ENCODE data around the gene ZFP36L1.

The ZFP36L1 gene

DNA sequence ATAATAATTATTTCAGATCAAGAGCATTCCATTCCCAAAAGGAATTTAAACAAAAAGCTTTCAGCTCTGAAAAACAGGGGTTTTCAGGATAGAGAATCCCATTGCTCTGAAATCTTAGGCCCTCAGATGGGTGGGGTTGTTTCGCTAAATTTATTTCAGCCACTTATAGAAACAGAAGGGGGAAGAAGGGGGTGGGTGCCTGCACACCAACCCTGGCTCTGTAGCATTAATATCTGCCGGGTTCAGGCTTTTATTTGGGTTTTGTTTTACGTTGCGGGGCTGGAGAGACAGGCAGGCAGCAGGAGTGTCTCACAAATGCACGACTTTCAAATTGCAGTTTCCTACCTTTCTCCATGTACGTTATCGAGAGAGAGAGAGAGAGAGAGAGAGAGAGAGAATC is 12.5 kb upstream of the ZFP36L1 start:
- Histone ChIP-seq H3K4me3 (ENCODE audit: severe bottlenecking) (no peak overlapping the region), H3K27me3 (ENCODE audit: insufficient read depth, poor library complexity, severe bottlenecking) (no peaks in the 10 kb centered on the region), H3K9me3 (ENCODE audit: severe bottlenecking) (peaks cover 11% of the 10 kb centered on the region), H3K4me1 (ENCODE audit: insufficient read depth, poor library complexity, severe bottlenecking) (peaks cover 4% of the 10 kb centered on the region), H3K36me3 (ENCODE audit: low read depth) (no peaks in the 10 kb centered on the region), H3K27ac (ENCODE audit: poor library complexity, severe bottlenecking) (no peak overlapping the region)
- TF ChIP-seq, protein P1, sequence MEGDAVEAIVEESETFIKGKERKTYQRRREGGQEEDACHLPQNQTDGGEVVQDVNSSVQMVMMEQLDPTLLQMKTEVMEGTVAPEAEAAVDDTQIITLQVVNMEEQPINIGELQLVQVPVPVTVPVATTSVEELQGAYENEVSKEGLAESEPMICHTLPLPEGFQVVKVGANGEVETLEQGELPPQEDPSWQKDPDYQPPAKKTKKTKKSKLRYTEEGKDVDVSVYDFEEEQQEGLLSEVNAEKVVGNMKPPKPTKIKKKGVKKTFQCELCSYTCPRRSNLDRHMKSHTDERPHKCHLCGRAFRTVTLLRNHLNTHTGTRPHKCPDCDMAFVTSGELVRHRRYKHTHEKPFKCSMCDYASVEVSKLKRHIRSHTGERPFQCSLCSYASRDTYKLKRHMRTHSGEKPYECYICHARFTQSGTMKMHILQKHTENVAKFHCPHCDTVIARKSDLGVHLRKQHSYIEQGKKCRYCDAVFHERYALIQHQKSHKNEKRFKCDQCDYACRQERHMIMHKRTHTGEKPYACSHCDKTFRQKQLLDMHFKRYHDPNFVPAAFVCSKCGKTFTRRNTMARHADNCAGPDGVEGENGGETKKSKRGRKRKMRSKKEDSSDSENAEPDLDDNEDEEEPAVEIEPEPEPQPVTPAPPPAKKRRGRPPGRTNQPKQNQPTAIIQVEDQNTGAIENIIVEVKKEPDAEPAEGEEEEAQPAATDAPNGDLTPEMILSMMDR (IDR thresholded peaks at IDR 0.05; ENCODE audit: poor library complexity, severe bottlenecking) = no peak
- no peak for DNase-seq (ENCODE audit: low spot score)
- ATAC-seq (ENCODE audit: low read depth) = no peak

DNA sequence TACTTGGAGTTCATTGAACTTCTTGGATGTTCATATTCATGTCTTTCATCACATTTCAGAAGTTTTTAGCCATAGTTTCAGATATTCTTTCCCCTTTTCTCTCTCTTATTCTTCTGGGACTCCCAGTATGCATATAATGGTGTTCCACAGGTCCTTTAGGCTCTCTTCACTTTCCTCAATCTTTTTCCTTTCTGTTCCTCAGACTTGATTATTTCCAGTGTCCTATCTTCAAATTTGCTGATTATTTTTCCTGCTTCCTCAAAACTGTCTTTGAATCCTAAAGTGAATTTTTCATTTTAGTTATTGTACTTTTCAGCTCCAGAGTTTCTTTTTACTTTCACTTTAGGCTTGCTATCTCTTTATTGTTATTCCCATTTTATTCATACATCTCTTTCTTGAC is 8.8 kb upstream of the ZFP36L1 start:
- no peak for ATAC-seq (ENCODE audit: low read depth)
- no peaks in the 10 kb centered on the region for H3K27me3 ChIP-seq (ENCODE audit: insufficient read depth, poor library complexity, severe bottlenecking)
- DNase-seq (ENCODE audit: low spot score) = no peak
- H3K27ac ChIP-seq (ENCODE audit: poor library complexity, severe bottlenecking) = no peak overlapping the region
- no peaks in the 10 kb centered on the region for H3K36me3 ChIP-seq (ENCODE audit: low read depth)
- TF ChIP-seq, protein P1 (IDR thresholded peaks at IDR 0.05; ENCODE audit: poor library complexity, severe bottlenecking) = no peak
- H3K4me1 ChIP-seq (ENCODE audit: insufficient read depth, poor library complexity, severe bottlenecking) = peaks cover 9% of the 10 kb centered on the region
- no peak overlapping the region for H3K4me3 ChIP-seq (ENCODE audit: severe bottlenecking)
- peaks cover 11% of the 10 kb centered on the region for H3K9me3 ChIP-seq (ENCODE audit: severe bottlenecking)

GRCh38 chr14:68800953-68801352 is 8.1 kb upstream of the ZFP36L1 start:
- peaks cover 9% of the 10 kb centered on the region for H3K4me1 ChIP-seq (ENCODE audit: insufficient read depth, poor library complexity, severe bottlenecking)
- no peak overlapping the region for H3K4me3 ChIP-seq (ENCODE audit: severe bottlenecking)
- H3K27me3 ChIP-seq (ENCODE audit: insufficient read depth, poor library complexity, severe bottlenecking) = no peaks in the 10 kb centered on the region
- no peaks in the 10 kb centered on the region for H3K36me3 ChIP-seq (ENCODE audit: low read depth)
- no peak for DNase-seq (ENCODE audit: low spot score)
- H3K9me3 ChIP-seq (ENCODE audit: severe bottlenecking) = peaks cover 11% of the 10 kb centered on the region
- peak overlapping the region; percentile 9 for H3K27ac ChIP-seq (ENCODE audit: poor library complexity, severe bottlenecking)
- TF ChIP-seq, protein P1 (IDR thresholded peaks at IDR 0.05; ENCODE audit: poor library complexity, severe bottlenecking) = no peak
- no peak for ATAC-seq (ENCODE audit: low read depth)

DNA sequence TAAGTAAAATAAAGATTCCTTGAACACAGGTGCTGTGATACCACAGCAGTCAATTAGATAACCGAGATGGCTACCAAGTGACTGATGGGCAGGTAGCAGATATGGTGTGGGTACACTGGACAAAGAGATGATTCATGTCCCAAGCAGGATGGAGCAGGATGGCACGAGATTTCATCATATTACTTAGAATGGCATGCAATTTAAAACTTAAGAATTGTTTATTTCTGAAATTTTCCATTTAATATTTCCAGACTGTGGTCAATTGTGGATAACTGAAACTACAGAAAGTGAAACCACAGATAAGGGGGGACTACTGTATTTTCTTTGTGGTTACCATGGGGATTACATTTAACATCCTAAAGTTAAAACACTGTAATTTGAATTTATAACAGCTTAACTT is 7.5 kb upstream of the ZFP36L1 start:
- ATAC-seq (ENCODE audit: low read depth) (no peak), DNase-seq (ENCODE audit: low spot score) (peak; percentile 14)
- Histone ChIP-seq H3K27me3 (ENCODE audit: insufficient read depth, poor library complexity, severe bottlenecking) (no peaks in the 10 kb centered on the region), H3K27ac (ENCODE audit: poor library complexity, severe bottlenecking) (peak overlapping the region; percentile 9), H3K9me3 (ENCODE audit: severe bottlenecking) (peaks cover 11% of the 10 kb centered on the region), H3K36me3 (ENCODE audit: low read depth) (no peaks in the 10 kb centered on the region), H3K4me1 (ENCODE audit: insufficient read depth, poor library complexity, severe bottlenecking) (peaks cover 9% of the 10 kb centered on the region), H3K4me3 (ENCODE audit: severe bottlenecking) (no peak overlapping the region)
- TF ChIP-seq, protein P1 (IDR thresholded peaks at IDR 0.05; ENCODE audit: poor library complexity, severe bottlenecking) = no peak

- TF ChIP-seq, protein P1 (IDR thresholded peaks at IDR 0.05; ENCODE audit: poor library complexity, severe bottlenecking) = no peak
- DNase-seq (ENCODE audit: low spot score) (no peak), ATAC-seq (ENCODE audit: low read depth) (no peak)
- Histone ChIP-seq H3K4me3 (ENCODE audit: severe bottlenecking) (no peak overlapping the region), H3K27ac (ENCODE audit: poor library complexity, severe bottlenecking) (no peak overlapping the region), H3K9me3 (ENCODE audit: severe bottlenecking) (peaks cover 11% of the 10 kb centered on the region), H3K27me3 (ENCODE audit: insufficient read depth, poor library complexity, severe bottlenecking) (no peaks in the 10 kb centered on the region), H3K4me1 (ENCODE audit: insufficient read depth, poor library complexity, severe bottlenecking) (peaks cover 9% of the 10 kb centered on the region), H3K36me3 (ENCODE audit: low read depth) (no peaks in the 10 kb centered on the region)
Measured at GRCh38 chr14:68798621-68799020, 5.8 kb upstream of the ZFP36L1 start.

Measured in RWPE2 (cell line).